GM12891 (cell line): ENCODE measurements around the gene OR4D9.

Experiments used
- PAX5 ChIP-seq: IDR thresholded peaks from 2 replicates; pipeline ENCODE4 v1.6.1; 2011; ENCODE audit warnings: low read length, moderate library complexity, mild to moderate bottlenecking; ENCODE audit not compliant: insufficient read depth, severe bottlenecking
- POLR2A ChIP-seq: IDR thresholded peaks from 2 replicates; pipeline ENCODE4 v1.6.1; 2011; ENCODE audit warnings: low read depth, low read length, control low read depth
- POLR2AphosphoS5 ChIP-seq: IDR thresholded peaks from 2 replicates; pipeline ENCODE4 v1.6.1; 2011; ENCODE audit warnings: low read depth, low read length, control low read depth
- SPI1 ChIP-seq: IDR thresholded peaks from 2 replicates; pipeline ENCODE4 v1.6.1; 2011; ENCODE audit warnings: low read depth, low read length, control low read depth
- TAF1 ChIP-seq: IDR thresholded peaks from 2 replicates; pipeline ENCODE4 v1.6.1; 2011; ENCODE audit warnings: low read depth, low read length, control low read depth

DNA sequence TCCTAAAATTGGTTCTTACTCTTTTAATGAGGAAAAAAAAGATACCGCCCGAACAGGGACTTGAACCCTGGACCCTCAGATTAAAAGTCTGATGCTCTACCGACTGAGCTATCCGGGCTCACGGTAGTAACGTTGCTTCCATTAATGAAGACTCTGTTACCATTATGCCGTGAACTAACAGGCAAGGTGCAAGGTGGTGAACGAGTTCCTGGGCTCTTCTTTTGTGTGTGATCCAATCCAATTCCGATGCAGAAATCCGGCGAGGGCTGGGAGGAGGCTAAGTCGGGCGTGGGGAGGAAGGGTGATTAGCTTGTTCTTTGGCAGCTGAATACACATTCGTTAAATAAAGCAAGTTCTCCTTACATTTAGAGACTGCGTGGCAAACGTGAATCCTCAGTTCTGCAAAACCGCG, 49.0 kb downstream of the OR4D9 start:
- TF ChIP-seq TAF1, result no peak; the same call in 1 of the 2 replicates
- peak; percentile 60 for TF ChIP-seq POLR2A
- TF ChIP-seq PAX5, result no peak
- no peak for TF ChIP-seq POLR2AphosphoS5
- TF ChIP-seq SPI1, result peak; percentile 57
